ENCODE results near the gene LDB2. TPM values are rescaled to one million over a fixed set of nuclear protein-coding genes. Genes with fewer than 3 reads are reported as not detected.

Gene LDB2
- total RNA-seq, 2 donors from 2014 or later: 3.2 to 7.9 TPM

- DNase-seq: no peak
- Histone ChIP-seq H3K4me1 (no peaks in the 10 kb centered on the region), H3K9me3 (no peaks in the 10 kb centered on the region), H3K27me3 (no peaks in the 10 kb centered on the region), H3K27ac (no peak overlapping the region), H3K4me3 (no peak overlapping the region), H3K9ac (ENCODE audit: low read depth in 2 of 2, low read length in 2 of 2) (no peak overlapping the region), H3K36me3 (no peaks in the 10 kb centered on the region)
- TF ChIP-seq, protein P1, sequence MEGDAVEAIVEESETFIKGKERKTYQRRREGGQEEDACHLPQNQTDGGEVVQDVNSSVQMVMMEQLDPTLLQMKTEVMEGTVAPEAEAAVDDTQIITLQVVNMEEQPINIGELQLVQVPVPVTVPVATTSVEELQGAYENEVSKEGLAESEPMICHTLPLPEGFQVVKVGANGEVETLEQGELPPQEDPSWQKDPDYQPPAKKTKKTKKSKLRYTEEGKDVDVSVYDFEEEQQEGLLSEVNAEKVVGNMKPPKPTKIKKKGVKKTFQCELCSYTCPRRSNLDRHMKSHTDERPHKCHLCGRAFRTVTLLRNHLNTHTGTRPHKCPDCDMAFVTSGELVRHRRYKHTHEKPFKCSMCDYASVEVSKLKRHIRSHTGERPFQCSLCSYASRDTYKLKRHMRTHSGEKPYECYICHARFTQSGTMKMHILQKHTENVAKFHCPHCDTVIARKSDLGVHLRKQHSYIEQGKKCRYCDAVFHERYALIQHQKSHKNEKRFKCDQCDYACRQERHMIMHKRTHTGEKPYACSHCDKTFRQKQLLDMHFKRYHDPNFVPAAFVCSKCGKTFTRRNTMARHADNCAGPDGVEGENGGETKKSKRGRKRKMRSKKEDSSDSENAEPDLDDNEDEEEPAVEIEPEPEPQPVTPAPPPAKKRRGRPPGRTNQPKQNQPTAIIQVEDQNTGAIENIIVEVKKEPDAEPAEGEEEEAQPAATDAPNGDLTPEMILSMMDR (IDR thresholded peaks at IDR 0.05): no peak
- intact Hi-C loops (cut with DNase I): no loop called here
Measured at GRCh38 chr4:16833722-16834121, 64.7 kb downstream of the LDB2 start.

DNA sequence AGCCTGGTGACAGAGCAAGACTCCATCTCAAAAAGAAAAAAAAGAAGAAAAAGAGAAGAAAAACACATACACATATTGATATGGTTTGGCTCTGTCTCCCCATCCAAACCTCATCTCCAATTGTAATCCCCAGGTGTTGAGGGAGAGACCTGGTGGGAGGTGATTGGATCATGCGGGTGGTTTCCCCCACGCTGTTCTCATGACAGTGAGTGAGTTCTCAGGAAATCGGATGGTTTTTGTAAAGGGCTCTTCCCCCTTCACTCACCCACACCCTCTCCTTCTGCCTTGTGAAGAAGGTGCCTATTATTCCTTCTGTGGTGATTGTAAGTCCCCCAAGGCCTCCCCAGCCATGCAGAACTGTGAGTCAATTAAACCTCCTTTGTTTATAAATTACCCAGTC, 68.4 kb downstream of the LDB2 start:
- H3K9me3 ChIP-seq: no peaks in the 10 kb centered on the region
- no peak overlapping the region for H3K27ac ChIP-seq
- TF ChIP-seq, protein P1 (IDR thresholded peaks at IDR 0.05): no peak
- H3K4me1 ChIP-seq: no peaks in the 10 kb centered on the region
- DNase-seq: no peak
- H3K36me3 ChIP-seq: no peaks in the 10 kb centered on the region
- no peak overlapping the region for H3K4me3 ChIP-seq
- H3K9ac ChIP-seq (ENCODE audit: low read depth in 2 of 2, low read length in 2 of 2): no peak overlapping the region
- H3K27me3 ChIP-seq: no peaks in the 10 kb centered on the region
- intact Hi-C loops (cut with DNase I): no loop called here

DNA sequence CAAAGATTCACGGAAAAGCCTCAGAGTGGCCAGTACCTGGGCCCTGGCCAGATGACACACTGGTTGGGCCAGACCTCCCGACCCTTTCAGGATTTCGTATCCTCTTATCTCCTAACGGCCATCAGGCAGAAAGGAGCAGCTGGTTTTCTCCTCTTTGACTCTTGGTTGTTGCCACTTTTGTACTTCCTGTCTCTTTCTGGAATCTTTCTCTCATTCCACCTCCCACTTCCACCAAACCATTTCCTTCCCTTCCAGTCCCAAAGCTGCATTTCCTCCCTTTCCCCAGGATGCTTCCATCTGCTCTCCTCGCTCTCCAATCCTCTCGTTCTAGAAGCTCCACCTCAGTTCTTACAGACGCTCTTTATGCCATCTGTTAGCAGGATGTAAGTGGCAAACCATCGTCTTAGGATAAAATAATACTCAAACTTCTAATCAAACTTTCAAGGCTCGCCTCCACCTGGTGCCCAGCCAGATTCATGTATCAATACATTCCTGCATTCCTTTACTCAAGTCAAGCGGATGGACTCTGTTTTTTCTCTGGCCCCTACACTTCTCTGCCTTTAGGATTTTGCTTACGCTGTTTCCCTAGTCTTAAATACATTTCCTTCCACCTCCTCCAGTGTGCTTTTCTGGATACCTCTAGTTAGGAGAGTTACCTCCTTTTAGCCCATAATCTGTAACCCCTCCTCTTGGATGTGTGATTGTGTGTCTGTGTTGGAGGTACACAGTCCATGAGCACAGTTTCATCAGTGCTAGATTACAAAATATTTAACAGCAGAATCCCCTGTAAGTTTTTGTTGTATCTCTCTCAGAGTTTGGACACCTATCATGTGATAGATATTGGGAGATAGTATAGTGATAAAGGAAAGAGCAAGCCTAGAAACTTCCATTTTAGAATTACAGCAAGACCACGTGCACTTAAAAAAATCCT, 70.4 kb downstream of the LDB2 start:
- H3K9ac ChIP-seq (ENCODE audit: low read depth in 2 of 2, low read length in 2 of 2): no peak overlapping the region
- no peak overlapping the region for H3K27ac ChIP-seq
- H3K4me3 ChIP-seq: no peak overlapping the region
- H3K4me1 ChIP-seq: no peaks in the 10 kb centered on the region
- TF ChIP-seq, protein P1 (IDR thresholded peaks at IDR 0.05): no peak
- no peaks in the 10 kb centered on the region for H3K9me3 ChIP-seq
- no peaks in the 10 kb centered on the region for H3K27me3 ChIP-seq
- intact Hi-C loops (cut with DNase I): no loop called here
- H3K36me3 ChIP-seq: no peaks in the 10 kb centered on the region
- DNase-seq: no peak

GRCh38 chr4:16827045-16827444, 71.4 kb downstream of the LDB2 start:
- Histone ChIP-seq H3K4me3 (no peak overlapping the region), H3K9ac (ENCODE audit: low read depth in 2 of 2, low read length in 2 of 2) (no peak overlapping the region), H3K9me3 (no peaks in the 10 kb centered on the region), H3K36me3 (no peaks in the 10 kb centered on the region), H3K27ac (no peak overlapping the region), H3K4me1 (no peaks in the 10 kb centered on the region), H3K27me3 (no peaks in the 10 kb centered on the region)
- TF ChIP-seq, protein P1 (IDR thresholded peaks at IDR 0.05): no peak
- no peak for DNase-seq
- intact Hi-C loops (cut with DNase I): no loop called here

- H3K36me3 ChIP-seq: no peaks in the 10 kb centered on the region
- TF ChIP-seq, protein P1 (IDR thresholded peaks at IDR 0.05): no peak
- no peak overlapping the region for H3K4me3 ChIP-seq
- H3K4me1 ChIP-seq: no peaks in the 10 kb centered on the region
- H3K27me3 ChIP-seq: no peaks in the 10 kb centered on the region
- no peaks in the 10 kb centered on the region for H3K9me3 ChIP-seq
- H3K27ac ChIP-seq: no peak overlapping the region
- no peak for DNase-seq
- no peak overlapping the region for H3K9ac ChIP-seq (ENCODE audit: low read depth in 2 of 2, low read length in 2 of 2)
- intact Hi-C loops (cut with DNase I): no loop called here
Measured at GRCh38 chr4:16826406-16826910, 72.0 kb downstream of the LDB2 start.

All from colonic mucosa (tissue), 4 donors.